ENCODE measurements around the gene RBP4. TPM values are rescaled to one million over a fixed set of nuclear protein-coding genes. Genes with fewer than 3 reads are reported as not detected.
"Not testable (repeated sequence)": the region's sequence is repeated elsewhere in the genome, so short reads cannot be mapped to it uniquely, and the experiment has no call there.

RBP4 gene
- total RNA-seq, 1 experiment from 2014 or later = 1.1 TPM

- Histone ChIP-seq H3K4me3 (ENCODE audit: insufficient read depth, low read depth, low read length) (no peak overlapping the region), H3K27me3 (ENCODE audit: control insufficient read depth, insufficient read depth, low read length) (peaks cover 18% of the 10 kb centered on the region), H3K36me3 (replicated peaks; ENCODE audit: control insufficient read depth, insufficient read depth, low read length) (no peaks in the 10 kb centered on the region)
- DNase-seq = no peak
Measured at GRCh38 chr10:93560541-93560940, 40.5 kb downstream of the RBP4 start.

GRCh38 chr10:93559490-93559889 lies 41.5 kb downstream of the RBP4 start:
- Histone ChIP-seq H3K4me3 (ENCODE audit: insufficient read depth, low read depth, low read length) (no peak overlapping the region), H3K36me3 (replicated peaks; ENCODE audit: control insufficient read depth, insufficient read depth, low read length) (no peaks in the 10 kb centered on the region)
- DNase-seq = no peak

GRCh38 chr10:93554760-93555432 lies 46.1 kb downstream of the RBP4 start:
- H3K4me3 ChIP-seq (ENCODE audit: insufficient read depth, low read depth, low read length) = no peak overlapping the region
- no peaks in the 10 kb centered on the region for H3K27me3 ChIP-seq (ENCODE audit: control insufficient read depth, insufficient read depth, low read length)
- H3K36me3 ChIP-seq (replicated peaks; ENCODE audit: control insufficient read depth, insufficient read depth, low read length) = no peaks in the 10 kb centered on the region
- DNase-seq = peak; percentile 82

More at GRCh38 chr10:93559490-93559889, 41.5 kb downstream of the RBP4 start:
- H3K27me3 ChIP-seq (ENCODE audit: control insufficient read depth, insufficient read depth, low read length) = peaks cover 8% of the 10 kb centered on the region

GRCh38 chr10:93554316-93554663 lies 46.7 kb downstream of the RBP4 start:
- Histone ChIP-seq H3K4me3 (ENCODE audit: insufficient read depth, low read depth, low read length) (no peak overlapping the region), H3K36me3 (replicated peaks; ENCODE audit: control insufficient read depth, insufficient read depth, low read length) (no peaks in the 10 kb centered on the region), H3K27me3 (ENCODE audit: control insufficient read depth, insufficient read depth, low read length) (no peaks in the 10 kb centered on the region)
- no peak for DNase-seq

- no peak overlapping the region for H3K4me3 ChIP-seq (ENCODE audit: insufficient read depth, low read depth, low read length)
- DNase-seq = no peak
- no peaks in the 10 kb centered on the region for H3K36me3 ChIP-seq (replicated peaks; ENCODE audit: control insufficient read depth, insufficient read depth, low read length)
- no peaks in the 10 kb centered on the region for H3K27me3 ChIP-seq (ENCODE audit: control insufficient read depth, insufficient read depth, low read length)
Measured at GRCh38 chr10:93553482-93554315, 47.3 kb downstream of the RBP4 start.

- no peaks in the 10 kb centered on the region for H3K27me3 ChIP-seq (ENCODE audit: control insufficient read depth, insufficient read depth, low read length)
- no peaks in the 10 kb centered on the region for H3K36me3 ChIP-seq (replicated peaks; ENCODE audit: control insufficient read depth, insufficient read depth, low read length)
- no peak overlapping the region for H3K4me3 ChIP-seq (ENCODE audit: insufficient read depth, low read depth, low read length)
- no peak for DNase-seq
Measured at GRCh38 chr10:93552780-93553179, 48.3 kb downstream of the RBP4 start.

GRCh38 chr10:93550606-93551005 lies 50.4 kb downstream of the RBP4 start:
- no peak overlapping the region for H3K4me3 ChIP-seq (ENCODE audit: insufficient read depth, low read depth, low read length)
- no peaks in the 10 kb centered on the region for H3K27me3 ChIP-seq (ENCODE audit: control insufficient read depth, insufficient read depth, low read length)
- H3K36me3 ChIP-seq (replicated peaks; ENCODE audit: control insufficient read depth, insufficient read depth, low read length) = no peaks in the 10 kb centered on the region
- no peak for DNase-seq

GRCh38 chr10:93548376-93549071 lies 52.5 kb downstream of the RBP4 start:
- Histone ChIP-seq H3K4me3 (ENCODE audit: insufficient read depth, low read depth, low read length) (no peak overlapping the region), H3K27me3 (ENCODE audit: control insufficient read depth, insufficient read depth, low read length) (no peaks in the 10 kb centered on the region), H3K36me3 (replicated peaks; ENCODE audit: control insufficient read depth, insufficient read depth, low read length) (no peaks in the 10 kb centered on the region)
- no peak for DNase-seq

- DNase-seq = no peak
- H3K27me3 ChIP-seq (ENCODE audit: control insufficient read depth, insufficient read depth, low read length) = 0 out of 2 replicates have a peak, but pooled peaks cover under 1% of the 10 kb centered on the region
- no peak overlapping the region for H3K4me3 ChIP-seq (ENCODE audit: insufficient read depth, low read depth, low read length)
- H3K36me3 ChIP-seq (replicated peaks; ENCODE audit: control insufficient read depth, insufficient read depth, low read length) = no peaks in the 10 kb centered on the region
Measured at GRCh38 chr10:93547522-93547921, 53.5 kb downstream of the RBP4 start.

GRCh38 chr10:93546995-93547394 lies 54.0 kb downstream of the RBP4 start:
- H3K4me3 ChIP-seq (ENCODE audit: insufficient read depth, low read depth, low read length); DNase-seq; H3K27me3 ChIP-seq (ENCODE audit: control insufficient read depth, insufficient read depth, low read length); H3K36me3 ChIP-seq (replicated peaks; ENCODE audit: control insufficient read depth, insufficient read depth, low read length): not testable (repeated sequence)

GRCh38 chr10:93542358-93542791 lies 58.7 kb downstream of the RBP4 start:
- Histone ChIP-seq H3K36me3 (replicated peaks; ENCODE audit: control insufficient read depth, insufficient read depth, low read length) (no peaks in the 10 kb centered on the region), H3K4me3 (ENCODE audit: insufficient read depth, low read depth, low read length) (no peak overlapping the region), H3K27me3 (ENCODE audit: control insufficient read depth, insufficient read depth, low read length) (0 out of 2 replicates have a peak, but pooled peaks cover 2% of the 10 kb centered on the region)
- peak; percentile 39 for DNase-seq

Other genes starting within 250 kb of the RBP4 start
- gene MYOF, start 118.9 kb downstream of the RBP4 start, total RNA-seq (2014; rRNA removed; shearing (Covaris generic)) = 2.8 and 3.0 TPM in 2 replicates
- 41.8 and 46.0 TPM in 2 replicates for gene CEP55, start 104.6 kb downstream of the RBP4 start, total RNA-seq (2014; rRNA removed; shearing (Covaris generic))
- gene FFAR4, start 34.6 kb downstream of the RBP4 start, total RNA-seq (2014; rRNA removed; shearing (Covaris generic)) = not detected in 2 replicates
- not detected in 2 replicates for gene PDE6C, start 11.3 kb upstream of the RBP4 start, total RNA-seq (2014; rRNA removed; shearing (Covaris generic))
- 4.8 and 9.2 TPM in 2 replicates for gene FRA10AC1, start 101.4 kb upstream of the RBP4 start, total RNA-seq (2014; rRNA removed; shearing (Covaris generic))
- gene LGI1, start 156.7 kb upstream of the RBP4 start, total RNA-seq (2014; rRNA removed; shearing (Covaris generic)) = 0.07 TPM in 2 replicates